Right lobe of liver (tissue), 4 donors: ENCODE results near the gene C16orf87.

Experiments
- POLR2A ChIP-seq: fragments of 450-650 bp; IDR thresholded peaks from one replicate; pipeline ENCODE4 v1.6.1; 2017; ENCODE audit warnings: antibody characterized with exemption, mild to moderate bottlenecking
- TF ChIP-seq, protein P1 (sequence below), 4 donors: fragments of 200-600 bp in 3 of 4; fragments of 450-650 bp in 1 of 4; IDR thresholded peaks; one replicate each; pipeline versions ENCODE4 v1.5.1 to v1.8.0; 2016 to 2022; ENCODE audit warnings: antibody characterized with exemption in 4 of 4, mild to moderate bottlenecking in 2 of 4
- donor health status: DM: no; HTN: no; CAD: no.
- donor health status: DM: no; HTN: no; CAD: no.
- donor health status: DM: no; HTN: yes; CAD: no.

GRCh38 chr16:46855389-46855788 is 24.4 kb upstream of the C16orf87 start:
- TF ChIP-seq, protein P1, sequence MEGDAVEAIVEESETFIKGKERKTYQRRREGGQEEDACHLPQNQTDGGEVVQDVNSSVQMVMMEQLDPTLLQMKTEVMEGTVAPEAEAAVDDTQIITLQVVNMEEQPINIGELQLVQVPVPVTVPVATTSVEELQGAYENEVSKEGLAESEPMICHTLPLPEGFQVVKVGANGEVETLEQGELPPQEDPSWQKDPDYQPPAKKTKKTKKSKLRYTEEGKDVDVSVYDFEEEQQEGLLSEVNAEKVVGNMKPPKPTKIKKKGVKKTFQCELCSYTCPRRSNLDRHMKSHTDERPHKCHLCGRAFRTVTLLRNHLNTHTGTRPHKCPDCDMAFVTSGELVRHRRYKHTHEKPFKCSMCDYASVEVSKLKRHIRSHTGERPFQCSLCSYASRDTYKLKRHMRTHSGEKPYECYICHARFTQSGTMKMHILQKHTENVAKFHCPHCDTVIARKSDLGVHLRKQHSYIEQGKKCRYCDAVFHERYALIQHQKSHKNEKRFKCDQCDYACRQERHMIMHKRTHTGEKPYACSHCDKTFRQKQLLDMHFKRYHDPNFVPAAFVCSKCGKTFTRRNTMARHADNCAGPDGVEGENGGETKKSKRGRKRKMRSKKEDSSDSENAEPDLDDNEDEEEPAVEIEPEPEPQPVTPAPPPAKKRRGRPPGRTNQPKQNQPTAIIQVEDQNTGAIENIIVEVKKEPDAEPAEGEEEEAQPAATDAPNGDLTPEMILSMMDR (IDR thresholded peaks at IDR 0.05) = no peak
- no peak for TF ChIP-seq POLR2A
